Measurements from ENCODE around the gene IFRD2. TPM values are rescaled to one million over a fixed set of nuclear protein-coding genes. Genes with fewer than 3 reads are reported as not detected.
A peak's percentile ranks its signal among the peaks of the same experiment; 100 is the strongest.

Gene IFRD2
- total and polyA plus RNA-seq, 9 of the 15 experiments (the other 6 are each of a cell fraction or from before 2014, with no cell fraction given), result 30.5 to 115 (median 52.8) TPM

GRCh38 chr3:50299638-50299928 lies 7.4 kb upstream of the IFRD2 start (continued):
- TF ChIP-seq ZMIZ1 (IDR thresholded peaks at IDR 0.05; ENCODE audit: low read depth in 2 of 2, low read length in 2 of 2) (no peak), KAT7 (CRISPR knock-in tag; IDR thresholded peaks at IDR 0.05; ENCODE audit: borderline replicate concordance) (0 out of 2 replicates have a peak, but pooled peaks have one; percentile 3), ZNF586 (CRISPR knock-in tag; conservative IDR thresholded peaks at IDR 0.05) (no peak), ZBTB17 (CRISPR knock-in tag; IDR thresholded peaks at IDR 0.05) (no peak), ATF3 (IDR thresholded peaks at IDR 0.05) (peak; percentile 71), ATF3 (CRISPR knock-in tag; conservative IDR thresholded peaks at IDR 0.05) (no peak), RAD51 (IDR thresholded peaks at IDR 0.05; ENCODE audit: borderline replicate concordance, low read depth) (peak; percentile 31; the same call in 1 of the 2 replicates), ZBTB7A (IDR thresholded peaks at IDR 0.05; ENCODE audit: borderline replicate concordance, control insufficient read depth, low read depth, low read length) (no peak), CBX1 (IDR thresholded peaks at IDR 0.05; ENCODE audit: low read depth) (no peak), ZNF644 (tag; IDR thresholded peaks at IDR 0.05; ENCODE audit: low read depth) (no peak), TAF15 (IDR thresholded peaks at IDR 0.05; ENCODE audit: low read depth, low read length) (no peak), MAFG (tag; conservative IDR thresholded peaks at IDR 0.05) (no peak), RNF2 (IDR thresholded peaks at IDR 0.05) (0 out of 2 replicates have a peak, but pooled peaks have one; percentile 22), ZBTB8A (IDR thresholded peaks at IDR 0.05; ENCODE audit: partially characterized antibody) (no peak), RUNX1 (IDR thresholded peaks at IDR 0.05; ENCODE audit: low read depth) (no peak), HINFP (tag; conservative IDR thresholded peaks at IDR 0.05; ENCODE audit: low read depth) (no peak), STAT6 (CRISPR knock-in tag; IDR thresholded peaks at IDR 0.05) (no peak), HMGXB4 (CRISPR knock-in tag; IDR thresholded peaks at IDR 0.05) (no peak), POLR2H (tag; IDR thresholded peaks at IDR 0.05; ENCODE audit: low read depth) (no peak)
